GM12878 (cell line): Measurements from ENCODE around the gene MEX3B. TPM values are rescaled to one million over a fixed set of nuclear protein-coding genes. Genes with fewer than 3 reads are reported as not detected.

Experiments
- ATAC-seq: fragments of 200-7000 bp; cut with Tn5 transposase; 3 replicates; pipeline ENCODE4 v1.9.1; 2020; ENCODE audit warnings: mild to moderate bottlenecking, moderate library complexity
- BruUV-seq: library from RNA; stranded (reverse); fragments of 400-500 nt; replicated peaks from 2 replicates; lab custom pipeline; 2021; lab: Mats Ljungman, UMichigan
- CTCF ChIA-PET: fragments of 300-600 bp; sonication (Branson Sonifier 250); formaldehyde crosslinking; extraction: SDS; loops from one replicate; lab custom pipeline; 2021; ENCODE audit warnings: inconsistent platforms; lab: Yijun Ruan, JAX
- POLR2A ChIA-PET: fragments of 350-600 bp; formaldehyde crosslinking; extraction: SDS; loops from one replicate; lab custom pipeline; 2021; ENCODE audit warnings: inconsistent platforms; lab: Charles Lee
- RAD21 ChIA-PET: fragments of 300-600 bp; sonication (Branson Sonifier 250); formaldehyde crosslinking; loops from one replicate; lab custom pipeline; 2023; ENCODE audit warnings: antibody characterized with exemption; ENCODE audit not compliant: unreplicated experiment; lab: Charles Lee
- SMC1A ChIA-PET: fragments of 300-600 bp; sonication (Branson Sonifier 250); formaldehyde crosslinking; loops from one replicate; lab custom pipeline; 2023; ENCODE audit not compliant: unreplicated experiment, uncharacterized antibody; lab: Charles Lee
- DNase-seq: peaks from one replicate; pipeline ENCODE4 v3.0.0-alpha.2; 2011; ENCODE audit warnings: low read depth, low spot score
- FAIRE-seq: peaks from 3 replicates; lab custom pipeline; 2011; peaks lifted over from hg19 to GRCh38; lab: Jason Lieb, UNC
- H2AFZ ChIP-seq: 2 replicates; pipeline ENCODE4 v1.6.0; 2011; ENCODE audit warnings: low read depth, low read length, control low read depth; ENCODE audit not compliant: control insufficient read depth
- H3K27ac ChIP-seq: 2 replicates; pipeline ENCODE4 v1.5.1; 2011; ENCODE audit warnings: control low read depth; ENCODE audit not compliant: control insufficient read depth, insufficient read depth
- H3K27me3 ChIP-seq, 2 experiments: replicated peaks in 1 of 2; 2 replicates each; pipeline versions ENCODE4 v1.6.0 to v1.6.1; 2011; ENCODE audit warnings: low read length in 1 of 2; ENCODE audit not compliant: control insufficient read depth in 2 of 2, insufficient read depth in 2 of 2
- H3K36me3 ChIP-seq, 2 experiments: 2 replicates each; pipeline ENCODE4 v1.5.1; 2011; ENCODE audit warnings: low read length in 1 of 2; ENCODE audit not compliant: control insufficient read depth in 2 of 2, insufficient read depth in 2 of 2
- H3K4me1 ChIP-seq: 2 replicates; pipeline ENCODE4 v1.6.1; 2011; ENCODE audit warnings: mild to moderate bottlenecking, low read length, moderate library complexity, mixed read lengths; ENCODE audit not compliant: control insufficient read depth, insufficient read depth
- H3K4me2 ChIP-seq: 2 replicates; pipeline ENCODE4 v1.6.0; 2011; ENCODE audit warnings: control low read depth; ENCODE audit not compliant: control insufficient read depth, insufficient read depth
- H3K4me3 ChIP-seq: fragments of 200-600 bp; sonication (generic); 2 replicates; pipeline ENCODE4 v1.5.1; 2016
- H3K79me2 ChIP-seq: 2 replicates; pipeline ENCODE4 v1.6.0; 2011; ENCODE audit warnings: low read length; ENCODE audit not compliant: control insufficient read depth, insufficient read depth
- H3K9ac ChIP-seq: 2 replicates; pipeline ENCODE4 v1.8.0; 2011; ENCODE audit warnings: low read length, control low read depth, mixed read lengths; ENCODE audit not compliant: control insufficient read depth, insufficient read depth
- H3K9me3 ChIP-seq: replicated peaks from 3 replicates; pipeline ENCODE4 v1.5.1; 2011; ENCODE audit warnings: mild to moderate bottlenecking, low read length; ENCODE audit not compliant: control insufficient read depth, insufficient read depth
- H4K20me1 ChIP-seq: 2 replicates; pipeline ENCODE4 v1.6.0; 2011; ENCODE audit not compliant: control insufficient read depth, insufficient read depth
- EP300 ChIP-seq, 2 experiments: fragments of 150-350 bp in 1 of 2; IDR thresholded peaks; 2 replicates each; pipeline ENCODE4 v1.6.1; 2011 to 2012; ENCODE audit warnings: low read depth in 2 of 2, low read length in 2 of 2, borderline replicate concordance in 1 of 2, improper control_type of control experiment in 1 of 2, inconsistent platforms in 1 of 2; ENCODE audit not compliant: control insufficient read depth in 1 of 2
- EZH2 ChIP-seq: IDR thresholded peaks from 2 replicates; pipeline ENCODE4 v1.6.1; 2012; ENCODE audit warnings: low read depth, mild to moderate bottlenecking, control low read depth, inconsistent platforms, low read length, borderline replicate concordance; ENCODE audit not compliant: control insufficient read depth
- IKZF2 ChIP-seq, 2 experiments: fragments of 450-650 bp; IDR thresholded peaks; 2 replicates each; pipeline ENCODE4 v1.6.1; 2017; ENCODE audit warnings: mild to moderate bottlenecking in 2 of 2, moderate library complexity in 2 of 2
- MXI1 ChIP-seq: fragments of 150-350 bp; IDR thresholded peaks from 2 replicates; pipeline ENCODE4 v1.6.1; 2011; ENCODE audit warnings: low read depth, mild to moderate bottlenecking, inconsistent platforms, low read length, improper control_type of control experiment
- NFXL1 ChIP-seq: fragments of 450-650 bp; IDR thresholded peaks from 2 replicates; pipeline ENCODE4 v1.6.1; 2017; ENCODE audit warnings: antibody characterized with exemption, mild to moderate bottlenecking, borderline replicate concordance
- PAX8 ChIP-seq: fragments of 450-650 bp; IDR thresholded peaks from 2 replicates; pipeline ENCODE4 v1.6.1; 2017; ENCODE audit warnings: mild to moderate bottlenecking, moderate library complexity
- RAD51 ChIP-seq: fragments of 450-650 bp; IDR thresholded peaks from 2 replicates; pipeline ENCODE4 v1.6.1; 2016; ENCODE audit warnings: moderate library complexity, mild to moderate bottlenecking, inconsistent platforms
- REST ChIP-seq: IDR thresholded peaks from 2 replicates; pipeline ENCODE4 v1.6.1; 2012; ENCODE audit warnings: mild to moderate bottlenecking, low read depth, low read length
- SPI1 ChIP-seq: IDR thresholded peaks from 2 replicates; pipeline ENCODE4 v1.6.1; 2011; ENCODE audit warnings: low read depth, mild to moderate bottlenecking, low read length, moderate library complexity, borderline replicate concordance; ENCODE audit not compliant: insufficient read depth
- SUPT20H ChIP-seq: IDR thresholded peaks from 2 replicates; pipeline ENCODE4 v1.6.1; 2011; ENCODE audit warnings: low read depth, mild to moderate bottlenecking, low read length, moderate library complexity, borderline replicate concordance; ENCODE audit not compliant: control insufficient read depth
- TAF1 ChIP-seq: IDR thresholded peaks from 2 replicates; pipeline ENCODE4 v1.6.1; 2011; ENCODE audit warnings: mild to moderate bottlenecking, low read depth, low read length, borderline replicate concordance
- ZNF217 ChIP-seq: fragments of 450-650 bp; IDR thresholded peaks from 2 replicates; pipeline ENCODE4 v1.6.1; 2017; ENCODE audit warnings: antibody characterized with exemption, mild to moderate bottlenecking
- ZNF622 ChIP-seq: fragments of 450-650 bp; IDR thresholded peaks from 2 replicates; pipeline ENCODE4 v1.6.1; 2017; ENCODE audit warnings: mild to moderate bottlenecking, inconsistent platforms
- WGBS: methylation state at CpG from one replicate; pipeline ENCODE4 v1.1.6; 2016; ENCODE audit warnings: low lambda C conversion rate; ENCODE audit not compliant: insufficient replicate concordance, insufficient coverage; ENCODE audit errors: missing lambda C conversion rate; 5-methylcytosine and 5-hydroxymethylcytosine counted together
- in situ Hi-C: fragments of 300-500 bp; cut with MboI; formaldehyde crosslinking; loops from 9 replicates; pipeline ENCODE4 v1.14.3; 2018; ENCODE audit warnings: mixed read lengths
- intact Hi-C: fragments of 100-400 bp; cut with micrococcal nuclease; formaldehyde crosslinking; loops from one replicate; pipeline ENCODE4 v1.14.2; 2022; ENCODE audit not compliant: unreplicated experiment
- polyA plus RNA-seq, 11 experiments: library from polyadenylated mRNA; depleted of rRNA in 4 of 11; unstranded in 6 of 11; stranded (reverse) in 5 of 11; fragments of >200 nt; fragmentation: Nextera tagmentation in 4 of 11; fragmentation: Illumina TruSeq in 1 of 11; extraction: Ambion mirVana in 4 of 11; extraction: Trizol in 1 of 11; gene quantifications; 1 replicate in 1 of 11; 2 replicates in 10 of 11; pipeline versions ENCODE4 v1.2.1 to v1.2.3, GENCODE V29; 2011 to 2016; ENCODE audit warnings: inconsistent platforms in 2 of 11, missing spikeins in 2 of 11, low read depth in 1 of 11
- total RNA-seq, 4 experiments: library from RNA; depleted of rRNA in 3 of 4; stranded (reverse); fragments of >200 nt in 3 of 4; fragmentation: Illumina TruSeq in 1 of 4; extraction: Trizol in 1 of 4; gene quantifications; 2 replicates each; pipeline versions ENCODE4 v1.2.1 to v1.2.3, GENCODE V29; 2013 to 2021
- TF ChIP-seq, protein P1 (sequence below): fragments of 450-650 bp; formaldehyde crosslinking; IDR thresholded peaks from 2 replicates; pipeline ENCODE4 v1.4.0; 2020; ENCODE audit warnings: mild to moderate bottlenecking, moderate library complexity
- TF ChIP-seq, protein P2 (sequence below): IDR thresholded peaks from 2 replicates; pipeline ENCODE4 v1.6.1; 2012; ENCODE audit warnings: low read length, inconsistent platforms

The MEX3B gene
- total and polyA plus RNA-seq, 10 of the 15 experiments (the other 5 are each of a cell fraction or from before 2014, with no cell fraction given) = 0.02 to 1.3 (median 0.28) TPM

DNA sequence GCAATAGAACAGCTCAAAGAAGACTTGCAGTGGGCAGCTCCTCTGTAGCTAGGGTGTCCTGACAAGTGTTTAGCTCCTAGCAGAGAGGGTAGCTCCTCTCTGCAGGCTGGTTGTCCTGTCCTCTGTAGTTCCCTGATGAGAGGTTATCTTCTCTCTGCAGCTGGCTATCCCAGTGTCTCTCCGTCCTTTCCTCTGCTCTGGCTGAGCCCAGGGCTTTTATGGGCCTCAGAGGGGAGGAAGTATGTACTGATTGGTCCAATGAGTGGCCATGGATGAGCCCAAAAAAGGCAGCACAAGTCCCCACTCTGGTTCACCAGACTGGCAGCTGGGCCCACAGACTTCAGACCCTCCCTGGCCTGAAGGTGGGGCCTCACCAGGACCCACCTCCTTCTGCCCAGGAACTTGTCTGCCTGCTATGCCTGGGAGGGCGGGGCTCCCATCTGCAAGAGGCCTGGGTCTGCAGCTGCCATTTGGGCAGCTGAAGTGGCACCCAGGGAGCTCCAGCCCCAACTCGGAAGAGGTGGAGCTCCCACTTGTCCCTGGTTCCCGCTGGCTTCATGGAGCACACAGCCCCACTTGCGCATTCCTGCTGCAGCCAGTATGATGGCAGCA, 27.2 kb upstream of the MEX3B start:
- WGBS = 49% methylated on average over 5 of the region's 5 CpGs
- no peak overlapping the region for H3K4me3 ChIP-seq
- TF ChIP-seq SUPT20H = no peak
- TF ChIP-seq NFXL1 = no peak
- no peak for TF ChIP-seq MXI1
- no peak for TF ChIP-seq SPI1
- TF ChIP-seq EZH2 = no peak
- TF ChIP-seq RAD51 = no peak
- no peak for TF ChIP-seq ZNF622
- no peak for TF ChIP-seq EP300 (IDR thresholded peaks at IDR 0.05; ENCODE audit: borderline replicate concordance in 1 of 2, control insufficient read depth in 1 of 2, low read depth in 2 of 2, low read length in 2 of 2)
- no peak for TF ChIP-seq ZNF217
- TF ChIP-seq, protein P1, sequence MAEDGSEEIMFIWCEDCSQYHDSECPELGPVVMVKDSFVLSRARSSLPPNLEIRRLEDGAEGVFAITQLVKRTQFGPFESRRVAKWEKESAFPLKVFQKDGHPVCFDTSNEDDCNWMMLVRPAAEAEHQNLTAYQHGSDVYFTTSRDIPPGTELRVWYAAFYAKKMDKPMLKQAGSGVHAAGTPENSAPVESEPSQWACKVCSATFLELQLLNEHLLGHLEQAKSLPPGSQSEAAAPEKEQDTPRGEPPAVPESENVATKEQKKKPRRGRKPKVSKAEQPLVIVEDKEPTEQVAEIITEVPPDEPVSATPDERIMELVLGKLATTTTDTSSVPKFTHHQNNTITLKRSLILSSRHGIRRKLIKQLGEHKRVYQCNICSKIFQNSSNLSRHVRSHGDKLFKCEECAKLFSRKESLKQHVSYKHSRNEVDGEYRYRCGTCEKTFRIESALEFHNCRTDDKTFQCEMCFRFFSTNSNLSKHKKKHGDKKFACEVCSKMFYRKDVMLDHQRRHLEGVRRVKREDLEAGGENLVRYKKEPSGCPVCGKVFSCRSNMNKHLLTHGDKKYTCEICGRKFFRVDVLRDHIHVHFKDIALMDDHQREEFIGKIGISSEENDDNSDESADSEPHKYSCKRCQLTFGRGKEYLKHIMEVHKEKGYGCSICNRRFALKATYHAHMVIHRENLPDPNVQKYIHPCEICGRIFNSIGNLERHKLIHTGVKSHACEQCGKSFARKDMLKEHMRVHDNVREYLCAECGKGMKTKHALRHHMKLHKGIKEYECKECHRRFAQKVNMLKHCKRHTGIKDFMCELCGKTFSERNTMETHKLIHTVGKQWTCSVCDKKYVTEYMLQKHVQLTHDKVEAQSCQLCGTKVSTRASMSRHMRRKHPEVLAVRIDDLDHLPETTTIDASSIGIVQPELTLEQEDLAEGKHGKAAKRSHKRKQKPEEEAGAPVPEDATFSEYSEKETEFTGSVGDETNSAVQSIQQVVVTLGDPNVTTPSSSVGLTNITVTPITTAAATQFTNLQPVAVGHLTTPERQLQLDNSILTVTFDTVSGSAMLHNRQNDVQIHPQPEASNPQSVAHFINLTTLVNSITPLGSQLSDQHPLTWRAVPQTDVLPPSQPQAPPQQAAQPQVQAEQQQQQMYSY = no peak
- no peak for TF ChIP-seq IKZF2 (IDR thresholded peaks at IDR 0.05)
- TF ChIP-seq, protein P2, sequence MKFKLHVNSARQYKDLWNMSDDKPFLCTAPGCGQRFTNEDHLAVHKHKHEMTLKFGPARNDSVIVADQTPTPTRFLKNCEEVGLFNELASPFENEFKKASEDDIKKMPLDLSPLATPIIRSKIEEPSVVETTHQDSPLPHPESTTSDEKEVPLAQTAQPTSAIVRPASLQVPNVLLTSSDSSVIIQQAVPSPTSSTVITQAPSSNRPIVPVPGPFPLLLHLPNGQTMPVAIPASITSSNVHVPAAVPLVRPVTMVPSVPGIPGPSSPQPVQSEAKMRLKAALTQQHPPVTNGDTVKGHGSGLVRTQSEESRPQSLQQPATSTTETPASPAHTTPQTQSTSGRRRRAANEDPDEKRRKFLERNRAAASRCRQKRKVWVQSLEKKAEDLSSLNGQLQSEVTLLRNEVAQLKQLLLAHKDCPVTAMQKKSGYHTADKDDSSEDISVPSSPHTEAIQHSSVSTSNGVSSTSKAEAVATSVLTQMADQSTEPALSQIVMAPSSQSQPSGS = no peak
- no peak for TF ChIP-seq REST
- TF ChIP-seq TAF1 = no peak
- no peak for TF ChIP-seq PAX8
- FAIRE-seq = no peak
- no peaks in the 10 kb centered on the region for H3K36me3 ChIP-seq
- BruUV-seq = no TSS peak
- H3K27ac ChIP-seq = no peak overlapping the region
- ChIA-PET CTCF (no interaction called here), RAD21 (no interaction called here), POLR2A (no interaction called here), SMC1A (no interaction called here)
- H3K9me3 ChIP-seq = no peaks in the 10 kb centered on the region; the same call in 2 of the 3 replicates
- H3K27me3 ChIP-seq = no peaks in the 10 kb centered on the region; a peak in 1 of 4 replicates
- ATAC-seq = no peak
- H3K4me1 ChIP-seq = no peaks in the 10 kb centered on the region
- H3K9ac ChIP-seq = no peak overlapping the region
- in situ Hi-C loops (no loop called here), intact Hi-C loops (no loop called here)
- H4K20me1 ChIP-seq = no peaks in the 10 kb centered on the region
- no peaks in the 10 kb centered on the region for H3K79me2 ChIP-seq
- H3K4me2 ChIP-seq = no peak overlapping the region
- no peak overlapping the region for H2AFZ ChIP-seq
- no peak for DNase-seq
